ENCODE data around the gene ANKRD16. TPM values are rescaled to one million over a fixed set of nuclear protein-coding genes. Genes with fewer than 3 reads are reported as not detected.

The ANKRD16 gene
- total and polyA plus RNA-seq, 2 experiments from 2014 or later, result 6.4 to 16.1 TPM

GRCh38 chr10:5900247-5900646 is 10.6 kb upstream of the ANKRD16 start:
- peaks cover 38% of the 10 kb centered on the region for H4K20me1 ChIP-seq (replicated peaks; ENCODE audit: insufficient read depth)
- no peaks in the 10 kb centered on the region for H3K4me1 ChIP-seq (ENCODE audit: insufficient read depth)
- ATAC-seq, result no peak
- peaks cover 2% of the 10 kb centered on the region for H3K27me3 Mint-ChIP-seq (ENCODE audit: insufficient read depth, low read depth, poor library complexity)
- no peak for TF ChIP-seq POLR2AphosphoS5 (IDR thresholded peaks at IDR 0.05; ENCODE audit: low read depth)
- TF ChIP-seq STAT1 (IDR thresholded peaks at IDR 0.05; ENCODE audit: unreplicated experiment), result no peak
- no peak overlapping the region for H3K27ac ChIP-seq (ENCODE audit: low read depth)
- no peak overlapping the region for H3K27ac Mint-ChIP-seq
- H3K27me3 ChIP-seq (ENCODE audit: insufficient read depth), result no peaks in the 10 kb centered on the region
- no peak overlapping the region for H3K4me2 ChIP-seq
- peaks cover 32% of the 10 kb centered on the region for H3K36me3 Mint-ChIP-seq (ENCODE audit: low read depth)
- no peaks in the 10 kb centered on the region for H3K9me2 ChIP-seq (ENCODE audit: insufficient read depth)
- H3K4me3 Mint-ChIP-seq, result no peak overlapping the region
- H3K4me1 Mint-ChIP-seq, result no peaks in the 10 kb centered on the region; the same call in 2 of the 3 replicates
- H3K79me2 ChIP-seq (replicated peaks; ENCODE audit: insufficient read depth), result peaks cover 79% of the 10 kb centered on the region
- H3K36me3 ChIP-seq (ENCODE audit: insufficient read depth), result no peaks in the 10 kb centered on the region
- no peak for DNase-seq (ENCODE audit: low spot score)
- no peaks in the 10 kb centered on the region for H3K9me3 Mint-ChIP-seq
- 0 out of 2 replicates have a peak, but pooled peaks cover 3% of the 10 kb centered on the region for H3F3A ChIP-seq (replicated peaks; ENCODE audit: low read depth)
- H3K4me3 ChIP-seq, result no peak overlapping the region
- no peak overlapping the region for H2AFZ ChIP-seq

- peaks cover 46% of the 10 kb centered on the region for H4K20me1 ChIP-seq (replicated peaks; ENCODE audit: insufficient read depth)
- H3K36me3 ChIP-seq (ENCODE audit: insufficient read depth), result peaks cover 8% of the 10 kb centered on the region; the same call in 1 of the 2 replicates
- H3K36me3 Mint-ChIP-seq (ENCODE audit: low read depth), result peaks cover 45% of the 10 kb centered on the region
- TF ChIP-seq NANOG (IDR thresholded peaks at IDR 0.05; ENCODE audit: borderline replicate concordance), result no peak
- TF ChIP-seq ZNF331 (CRISPR knock-in tag; IDR thresholded peaks at IDR 0.05; ENCODE audit: low read depth), result no peak
- TF ChIP-seq, protein P1, sequence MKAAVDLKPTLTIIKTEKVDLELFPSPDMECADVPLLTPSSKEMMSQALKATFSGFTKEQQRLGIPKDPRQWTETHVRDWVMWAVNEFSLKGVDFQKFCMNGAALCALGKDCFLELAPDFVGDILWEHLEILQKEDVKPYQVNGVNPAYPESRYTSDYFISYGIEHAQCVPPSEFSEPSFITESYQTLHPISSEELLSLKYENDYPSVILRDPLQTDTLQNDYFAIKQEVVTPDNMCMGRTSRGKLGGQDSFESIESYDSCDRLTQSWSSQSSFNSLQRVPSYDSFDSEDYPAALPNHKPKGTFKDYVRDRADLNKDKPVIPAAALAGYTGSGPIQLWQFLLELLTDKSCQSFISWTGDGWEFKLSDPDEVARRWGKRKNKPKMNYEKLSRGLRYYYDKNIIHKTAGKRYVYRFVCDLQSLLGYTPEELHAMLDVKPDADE (IDR thresholded peaks at IDR 0.05), result no peak
- TF ChIP-seq, protein P2, sequence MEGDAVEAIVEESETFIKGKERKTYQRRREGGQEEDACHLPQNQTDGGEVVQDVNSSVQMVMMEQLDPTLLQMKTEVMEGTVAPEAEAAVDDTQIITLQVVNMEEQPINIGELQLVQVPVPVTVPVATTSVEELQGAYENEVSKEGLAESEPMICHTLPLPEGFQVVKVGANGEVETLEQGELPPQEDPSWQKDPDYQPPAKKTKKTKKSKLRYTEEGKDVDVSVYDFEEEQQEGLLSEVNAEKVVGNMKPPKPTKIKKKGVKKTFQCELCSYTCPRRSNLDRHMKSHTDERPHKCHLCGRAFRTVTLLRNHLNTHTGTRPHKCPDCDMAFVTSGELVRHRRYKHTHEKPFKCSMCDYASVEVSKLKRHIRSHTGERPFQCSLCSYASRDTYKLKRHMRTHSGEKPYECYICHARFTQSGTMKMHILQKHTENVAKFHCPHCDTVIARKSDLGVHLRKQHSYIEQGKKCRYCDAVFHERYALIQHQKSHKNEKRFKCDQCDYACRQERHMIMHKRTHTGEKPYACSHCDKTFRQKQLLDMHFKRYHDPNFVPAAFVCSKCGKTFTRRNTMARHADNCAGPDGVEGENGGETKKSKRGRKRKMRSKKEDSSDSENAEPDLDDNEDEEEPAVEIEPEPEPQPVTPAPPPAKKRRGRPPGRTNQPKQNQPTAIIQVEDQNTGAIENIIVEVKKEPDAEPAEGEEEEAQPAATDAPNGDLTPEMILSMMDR (conservative IDR thresholded peaks at IDR 0.05; ENCODE audit: low read depth in 2 of 2), result no peak
- no peak for TF ChIP-seq CREB1 (CRISPR knock-in tag; IDR thresholded peaks at IDR 0.05; ENCODE audit: low read depth)
- no peak for TF ChIP-seq STAT1 (IDR thresholded peaks at IDR 0.05; ENCODE audit: unreplicated experiment)
- TF ChIP-seq, protein P3, sequence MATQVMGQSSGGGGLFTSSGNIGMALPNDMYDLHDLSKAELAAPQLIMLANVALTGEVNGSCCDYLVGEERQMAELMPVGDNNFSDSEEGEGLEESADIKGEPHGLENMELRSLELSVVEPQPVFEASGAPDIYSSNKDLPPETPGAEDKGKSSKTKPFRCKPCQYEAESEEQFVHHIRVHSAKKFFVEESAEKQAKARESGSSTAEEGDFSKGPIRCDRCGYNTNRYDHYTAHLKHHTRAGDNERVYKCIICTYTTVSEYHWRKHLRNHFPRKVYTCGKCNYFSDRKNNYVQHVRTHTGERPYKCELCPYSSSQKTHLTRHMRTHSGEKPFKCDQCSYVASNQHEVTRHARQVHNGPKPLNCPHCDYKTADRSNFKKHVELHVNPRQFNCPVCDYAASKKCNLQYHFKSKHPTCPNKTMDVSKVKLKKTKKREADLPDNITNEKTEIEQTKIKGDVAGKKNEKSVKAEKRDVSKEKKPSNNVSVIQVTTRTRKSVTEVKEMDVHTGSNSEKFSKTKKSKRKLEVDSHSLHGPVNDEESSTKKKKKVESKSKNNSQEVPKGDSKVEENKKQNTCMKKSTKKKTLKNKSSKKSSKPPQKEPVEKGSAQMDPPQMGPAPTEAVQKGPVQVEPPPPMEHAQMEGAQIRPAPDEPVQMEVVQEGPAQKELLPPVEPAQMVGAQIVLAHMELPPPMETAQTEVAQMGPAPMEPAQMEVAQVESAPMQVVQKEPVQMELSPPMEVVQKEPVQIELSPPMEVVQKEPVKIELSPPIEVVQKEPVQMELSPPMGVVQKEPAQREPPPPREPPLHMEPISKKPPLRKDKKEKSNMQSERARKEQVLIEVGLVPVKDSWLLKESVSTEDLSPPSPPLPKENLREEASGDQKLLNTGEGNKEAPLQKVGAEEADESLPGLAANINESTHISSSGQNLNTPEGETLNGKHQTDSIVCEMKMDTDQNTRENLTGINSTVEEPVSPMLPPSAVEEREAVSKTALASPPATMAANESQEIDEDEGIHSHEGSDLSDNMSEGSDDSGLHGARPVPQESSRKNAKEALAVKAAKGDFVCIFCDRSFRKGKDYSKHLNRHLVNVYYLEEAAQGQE (IDR thresholded peaks at IDR 0.05; ENCODE audit: unreplicated experiment), result no peak
- no peak for TF ChIP-seq POLR2AphosphoS5 (IDR thresholded peaks at IDR 0.05; ENCODE audit: low read depth)
- TF ChIP-seq ZNF114 (CRISPR knock-in tag; IDR thresholded peaks at IDR 0.05), result no peak
- no peak for TF ChIP-seq JUNB (IDR thresholded peaks at IDR 0.05; ENCODE audit: unreplicated experiment)
- no peak for TF ChIP-seq EZH2 (IDR thresholded peaks at IDR 0.05; ENCODE audit: low read depth, unreplicated experiment)
Observed at GRCh38 chr10:5898163-5898562, 8.5 kb upstream of the ANKRD16 start.

More at GRCh38 chr10:5898163-5898562, 8.5 kb upstream of the ANKRD16 start:
- H3K4me3 Mint-ChIP-seq, result no peak overlapping the region
- 0 out of 2 replicates have a peak, but pooled peaks cover 3% of the 10 kb centered on the region for H3F3A ChIP-seq (replicated peaks; ENCODE audit: low read depth)
- DNase-seq (ENCODE audit: low spot score), result no peak
- no peak overlapping the region for H3K27ac ChIP-seq (ENCODE audit: low read depth)
- H2AFZ ChIP-seq, result no peak overlapping the region
- no peak overlapping the region for H3K4me2 ChIP-seq
- H3K4me3 ChIP-seq, result no peak overlapping the region
- no peaks in the 10 kb centered on the region for H3K9me2 ChIP-seq (ENCODE audit: insufficient read depth)
- H3K27me3 ChIP-seq (ENCODE audit: insufficient read depth), result no peaks in the 10 kb centered on the region
- no peaks in the 10 kb centered on the region for H3K4me1 ChIP-seq (ENCODE audit: insufficient read depth)
- no peaks in the 10 kb centered on the region; the same call in 2 of the 3 replicates for H3K4me1 Mint-ChIP-seq
- ATAC-seq, result no peak
- no peak overlapping the region for H3K27ac Mint-ChIP-seq
- H3K9me3 Mint-ChIP-seq, result no peaks in the 10 kb centered on the region
- H3K79me2 ChIP-seq (replicated peaks; ENCODE audit: insufficient read depth), result peaks cover 89% of the 10 kb centered on the region
- H3K27me3 Mint-ChIP-seq (ENCODE audit: insufficient read depth, low read depth, poor library complexity), result peaks cover 2% of the 10 kb centered on the region

All from GM23338 (cell line).